ENCODE results near the gene MGLL. TPM values are rescaled to one million over a fixed set of nuclear protein-coding genes. Genes with fewer than 3 reads are reported as not detected.

The MGLL gene
- total RNA-seq, 1 experiment from 2014 or later, result 6.8 TPM

- intact Hi-C loops (cut with micrococcal nuclease), result no loop called here
- Histone ChIP-seq H3K4me1 (ENCODE audit: control insufficient read depth in 1 of 2, insufficient read depth in 2 of 2, low read length in 2 of 2) (no peaks in the 10 kb centered on the region), H3K9ac (ENCODE audit: low read length) (no peak overlapping the region), H3K27me3 (ENCODE audit: insufficient read depth, low read length) (no peaks in the 10 kb centered on the region), H3K36me3 (ENCODE audit: control insufficient read depth in 1 of 2, insufficient read depth in 2 of 2, low read length in 2 of 2) (no peaks in the 10 kb centered on the region), H2AFZ (ENCODE audit: low read depth, low read length, poor library complexity, severe bottlenecking) (no peak overlapping the region), H3K27ac (ENCODE audit: low read depth, low read length) (no peak overlapping the region), H3K9me2 (ENCODE audit: insufficient read depth) (no peaks in the 10 kb centered on the region), H3K4me3 (replicated peaks in 1 of 2; ENCODE audit: low read depth in 1 of 2, low read length in 2 of 2) (no peak overlapping the region), H4K20me1 (ENCODE audit: insufficient read depth) (no peaks in the 10 kb centered on the region), H3K79me2 (ENCODE audit: insufficient read depth, low read length) (no peaks in the 10 kb centered on the region), H3K4me2 (ENCODE audit: low read length) (no peak overlapping the region), H3K9me3 (ENCODE audit: control insufficient read depth in 1 of 2, insufficient read depth in 1 of 2, low read depth in 1 of 2, low read length in 2 of 2) (no peaks in the 10 kb centered on the region)
- ChIA-PET POLR2A (no interaction called here), RAD21 (ENCODE audit: low non-redundant PET in 1 of 2, low total read pairs in 2 of 2, uncharacterized antibody in 2 of 2, unreplicated experiment in 2 of 2) (no interaction called here), CTCF (no interaction called here)
- TF ChIP-seq EZH2 (IDR thresholded peaks at IDR 0.05), result no peak
- no peak for TF ChIP-seq YY1 (IDR thresholded peaks at IDR 0.05; ENCODE audit: extremely low read depth, insufficient replicate concordance, low read depth, low read length)
- no peak for TF ChIP-seq CBX3 (IDR thresholded peaks at IDR 0.05; ENCODE audit: low read depth)
- no peak for TF ChIP-seq SRF (IDR thresholded peaks at IDR 0.05; ENCODE audit: low read depth)
- TF ChIP-seq EGR1 (IDR thresholded peaks at IDR 0.05; ENCODE audit: low read depth), result no peak
- DNase-seq (ENCODE audit: low read depth, low spot score) (no peak), ATAC-seq (no peak)
- BruUV-seq (replicated peaks), result no TSS peak
Observed at GRCh38 chr3:127665586-127665985, 156.7 kb downstream of the MGLL start.

DNA sequence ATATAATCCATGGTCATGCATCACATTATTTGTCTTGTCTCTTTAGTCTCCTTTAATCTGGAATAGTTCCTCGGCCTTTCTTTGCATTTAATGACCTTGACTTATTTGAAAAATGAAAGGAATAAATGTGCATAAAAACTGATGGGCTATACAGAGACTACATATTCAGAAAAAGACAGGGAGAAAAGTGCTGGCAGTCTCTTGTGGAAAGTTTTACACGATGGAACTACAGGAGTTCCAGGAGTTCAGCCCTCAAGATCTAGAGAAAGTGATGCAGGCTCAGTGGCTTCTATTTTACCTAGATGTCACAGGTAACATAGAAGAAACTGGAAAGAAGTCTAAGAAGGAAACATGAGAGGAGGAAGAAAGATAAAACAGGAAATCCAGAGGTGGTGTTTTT lies 157.2 kb downstream of the MGLL start:
- Histone ChIP-seq H3K4me3 (replicated peaks in 1 of 2; ENCODE audit: low read depth in 1 of 2, low read length in 2 of 2) (no peak overlapping the region), H3K79me2 (ENCODE audit: insufficient read depth, low read length) (no peaks in the 10 kb centered on the region), H4K20me1 (ENCODE audit: insufficient read depth) (no peaks in the 10 kb centered on the region), H3K9me2 (ENCODE audit: insufficient read depth) (no peaks in the 10 kb centered on the region), H3K9ac (ENCODE audit: low read length) (no peak overlapping the region), H3K27ac (ENCODE audit: low read depth, low read length) (no peak overlapping the region), H3K4me2 (ENCODE audit: low read length) (no peak overlapping the region), H3K9me3 (ENCODE audit: control insufficient read depth in 1 of 2, insufficient read depth in 1 of 2, low read depth in 1 of 2, low read length in 2 of 2) (no peaks in the 10 kb centered on the region), H3K27me3 (ENCODE audit: insufficient read depth, low read length) (no peaks in the 10 kb centered on the region), H3K4me1 (ENCODE audit: control insufficient read depth in 1 of 2, insufficient read depth in 2 of 2, low read length in 2 of 2) (no peaks in the 10 kb centered on the region), H3K36me3 (ENCODE audit: control insufficient read depth in 1 of 2, insufficient read depth in 2 of 2, low read length in 2 of 2) (no peaks in the 10 kb centered on the region), H2AFZ (ENCODE audit: low read depth, low read length, poor library complexity, severe bottlenecking) (no peak overlapping the region)
- no peak for DNase-seq (ENCODE audit: low read depth, low spot score)
- RAD21 ChIA-PET (ENCODE audit: low non-redundant PET in 1 of 2, low total read pairs in 2 of 2, uncharacterized antibody in 2 of 2, unreplicated experiment in 2 of 2), result no interaction called here
- intact Hi-C loops (cut with micrococcal nuclease), result no loop called here
- POLR2A ChIA-PET, result no interaction called here
- no peak for TF ChIP-seq RAD21 (IDR thresholded peaks at IDR 0.05; ENCODE audit: low read depth)
- ATAC-seq, result no peak
- BruUV-seq (replicated peaks), result no TSS peak
- CTCF ChIA-PET, result no interaction called here
